ENCODE results near the gene TNKS1BP1.

TNKS1BP1 gene

DNA sequence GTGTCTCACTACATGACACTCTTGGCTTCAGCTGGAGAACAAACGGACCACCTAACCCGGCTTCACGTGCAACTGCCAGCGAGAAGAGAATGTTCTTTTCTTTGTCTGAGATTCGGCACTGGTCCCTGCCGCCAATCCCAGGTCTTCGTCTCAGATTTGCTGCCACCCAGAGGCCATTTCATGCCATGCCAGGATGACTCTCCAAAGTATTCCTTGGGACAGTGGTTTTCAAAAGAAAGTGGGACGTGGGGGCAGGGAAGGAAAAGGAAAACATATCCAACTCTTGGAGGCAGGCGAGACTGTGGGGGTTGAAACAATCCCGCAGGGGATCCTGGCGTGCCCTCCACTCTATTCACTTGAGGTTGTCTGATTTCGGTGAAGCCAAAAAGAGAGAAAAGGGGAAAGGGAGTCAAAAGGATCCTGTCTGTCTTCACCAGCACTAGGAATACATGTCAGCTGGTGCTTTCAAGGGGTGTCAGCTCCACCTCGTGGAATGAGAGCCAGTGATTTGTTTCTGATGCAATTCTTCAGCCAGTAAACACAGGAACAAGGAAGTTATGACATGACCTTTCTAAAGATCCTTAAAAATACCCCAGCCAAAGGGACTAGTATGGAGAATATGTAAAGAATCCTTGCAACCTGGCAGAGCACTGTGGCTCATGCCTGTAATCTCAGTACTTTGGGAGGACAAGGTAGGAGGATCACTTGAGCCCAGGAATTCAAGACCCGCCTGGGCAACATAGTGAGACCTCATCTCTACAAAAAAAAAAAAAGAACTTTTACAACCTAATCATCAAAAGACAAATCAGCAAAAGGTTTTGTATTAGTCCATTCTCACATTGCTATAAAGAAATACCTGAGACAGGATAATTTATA lies 46.7 kb downstream of the TNKS1BP1 start:
- peak; percentile 95 for DNase-seq (ENCODE audit: low read depth)
- Histone ChIP-seq H3K4me3 (ENCODE audit: low read length) (peak overlapping the region; percentile 71), H3K27me3 (replicated peaks; ENCODE audit: control insufficient read depth, insufficient read depth, low read length) (no peaks in the 10 kb centered on the region), H3K36me3 (ENCODE audit: control insufficient read depth, insufficient read depth, low read length, severe bottlenecking) (no peaks in the 10 kb centered on the region), H3K9ac (ENCODE audit: low read length) (peak overlapping the region; percentile 83), H3K9me3 (ENCODE audit: control insufficient read depth, low read length) (peaks cover 5% of the 10 kb centered on the region), H3K4me1 (ENCODE audit: control insufficient read depth, insufficient read depth, low read length) (peaks cover 36% of the 10 kb centered on the region)

DNA sequence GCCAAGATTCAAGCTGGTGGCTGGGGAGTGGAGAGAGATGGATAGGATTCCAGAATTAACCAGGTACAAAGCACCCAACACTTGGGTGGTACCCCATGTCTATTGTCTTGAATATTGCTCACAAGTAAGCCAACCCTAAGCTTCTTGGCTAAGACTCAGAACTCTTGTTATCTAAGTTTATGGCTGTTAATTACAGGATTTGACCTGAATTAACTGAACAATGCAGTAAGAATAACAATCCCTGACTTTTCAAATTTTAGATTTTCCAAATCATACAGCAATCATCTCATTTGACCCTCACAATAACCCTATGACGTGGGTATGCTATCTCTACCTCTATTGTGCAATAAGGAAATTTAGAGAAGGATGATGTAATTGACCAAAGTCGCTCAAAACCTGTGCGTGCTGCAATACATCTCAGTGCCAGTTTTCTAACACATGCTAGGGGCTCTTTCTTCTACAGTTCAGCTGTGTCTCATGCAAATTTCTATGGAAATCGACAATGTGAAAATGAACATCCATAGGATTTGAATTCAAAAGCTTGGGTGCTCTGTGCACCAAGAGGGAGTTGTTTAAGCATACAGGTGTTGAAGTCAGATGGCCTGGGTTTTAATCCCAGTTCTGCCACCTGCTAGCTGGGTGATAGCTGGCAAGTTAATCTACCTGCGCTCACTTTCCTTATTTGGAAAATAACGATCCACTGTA lies 47.6 kb downstream of the TNKS1BP1 start:
- peak overlapping the region; percentile 83 for H3K9ac ChIP-seq (ENCODE audit: low read length)
- peaks cover 5% of the 10 kb centered on the region for H3K9me3 ChIP-seq (ENCODE audit: control insufficient read depth, low read length)
- H3K4me1 ChIP-seq (ENCODE audit: control insufficient read depth, insufficient read depth, low read length): peaks cover 36% of the 10 kb centered on the region
- H3K27me3 ChIP-seq (replicated peaks; ENCODE audit: control insufficient read depth, insufficient read depth, low read length): no peaks in the 10 kb centered on the region
- no peaks in the 10 kb centered on the region for H3K36me3 ChIP-seq (ENCODE audit: control insufficient read depth, insufficient read depth, low read length, severe bottlenecking)
- DNase-seq (ENCODE audit: low read depth): peak; percentile 24
- H3K4me3 ChIP-seq (ENCODE audit: low read length): peak overlapping the region; percentile 71

GRCh38 chr11:57276169-57276970 lies 48.4 kb downstream of the TNKS1BP1 start:
- H3K4me3 ChIP-seq (ENCODE audit: low read length): no peak overlapping the region
- H3K36me3 ChIP-seq (ENCODE audit: control insufficient read depth, insufficient read depth, low read length, severe bottlenecking): no peaks in the 10 kb centered on the region
- no peak overlapping the region for H3K9ac ChIP-seq (ENCODE audit: low read length)
- no peaks in the 10 kb centered on the region for H3K27me3 ChIP-seq (replicated peaks; ENCODE audit: control insufficient read depth, insufficient read depth, low read length)
- H3K9me3 ChIP-seq (ENCODE audit: control insufficient read depth, low read length): peaks cover 5% of the 10 kb centered on the region
- DNase-seq (ENCODE audit: low read depth): no peak
- H3K4me1 ChIP-seq (ENCODE audit: control insufficient read depth, insufficient read depth, low read length): peaks cover 36% of the 10 kb centered on the region

DNA sequence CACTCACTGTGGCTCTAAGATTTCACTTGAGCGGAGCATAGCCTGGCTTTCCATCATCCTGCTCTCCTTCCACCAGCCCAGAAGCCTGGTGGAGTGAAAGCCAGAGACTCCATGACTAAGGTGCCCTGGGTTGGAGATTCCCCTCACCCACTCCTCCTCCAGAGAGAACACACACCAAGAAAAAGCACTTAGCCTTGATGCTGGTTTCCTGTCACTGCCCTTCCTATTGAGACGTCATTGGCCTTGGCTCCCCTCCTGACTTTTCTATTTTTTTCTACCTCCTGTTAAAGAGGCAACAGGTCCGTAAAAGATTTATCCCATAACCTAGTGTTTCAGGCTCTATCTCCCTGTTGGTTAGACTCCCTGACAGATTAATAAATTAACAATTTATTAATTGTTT lies 49.2 kb downstream of the TNKS1BP1 start:
- Histone ChIP-seq H3K4me3 (ENCODE audit: low read length) (no peak overlapping the region), H3K36me3 (ENCODE audit: control insufficient read depth, insufficient read depth, low read length, severe bottlenecking) (no peaks in the 10 kb centered on the region), H3K9me3 (ENCODE audit: control insufficient read depth, low read length) (peaks cover 5% of the 10 kb centered on the region), H3K27me3 (replicated peaks; ENCODE audit: control insufficient read depth, insufficient read depth, low read length) (no peaks in the 10 kb centered on the region), H3K9ac (ENCODE audit: low read length) (no peak overlapping the region), H3K4me1 (ENCODE audit: control insufficient read depth, insufficient read depth, low read length) (peaks cover 36% of the 10 kb centered on the region)
- DNase-seq (ENCODE audit: low read depth): no peak

- Histone ChIP-seq H3K9ac (ENCODE audit: low read length) (no peak overlapping the region), H3K4me3 (ENCODE audit: low read length) (no peak overlapping the region), H3K27me3 (replicated peaks; ENCODE audit: control insufficient read depth, insufficient read depth, low read length) (no peaks in the 10 kb centered on the region), H3K36me3 (ENCODE audit: control insufficient read depth, insufficient read depth, low read length, severe bottlenecking) (no peaks in the 10 kb centered on the region), H3K9me3 (ENCODE audit: control insufficient read depth, low read length) (peaks cover 5% of the 10 kb centered on the region), H3K4me1 (ENCODE audit: control insufficient read depth, insufficient read depth, low read length) (peaks cover 31% of the 10 kb centered on the region)
- DNase-seq (ENCODE audit: low read depth): no peak
Observed at GRCh38 chr11:57274904-57275498, 49.8 kb downstream of the TNKS1BP1 start.

DNA sequence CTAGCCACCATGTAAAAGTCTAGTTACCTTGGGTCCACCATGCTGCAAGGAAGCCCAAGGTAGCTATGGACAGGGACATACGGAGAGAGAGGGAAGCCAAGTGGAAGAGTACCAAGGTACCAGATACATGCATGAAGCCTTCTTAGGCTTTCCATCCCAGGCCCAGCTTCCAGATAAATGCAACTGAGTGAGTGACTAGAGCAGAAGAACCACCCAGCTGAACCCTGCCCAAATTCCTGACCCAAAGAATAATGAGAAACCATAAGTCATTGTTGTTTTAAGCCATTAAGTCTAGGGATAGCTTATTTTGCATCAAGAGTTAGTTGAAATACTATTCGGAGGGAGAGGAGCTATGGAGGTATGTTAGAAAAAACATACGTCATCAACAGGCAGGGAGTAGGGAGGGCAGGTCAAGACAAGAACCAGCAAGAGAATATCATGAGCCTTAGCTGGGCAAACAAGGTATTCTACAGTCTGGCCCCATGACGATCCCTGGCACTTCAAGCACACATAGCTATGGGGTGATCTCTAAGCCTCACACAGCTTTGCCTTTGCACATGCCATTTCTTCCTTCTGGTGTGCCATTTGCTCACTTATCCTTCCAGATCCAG lies 51.2 kb downstream of the TNKS1BP1 start:
- Histone ChIP-seq H3K4me1 (ENCODE audit: control insufficient read depth, insufficient read depth, low read length) (peaks cover 18% of the 10 kb centered on the region), H3K36me3 (ENCODE audit: control insufficient read depth, insufficient read depth, low read length, severe bottlenecking) (no peaks in the 10 kb centered on the region), H3K4me3 (ENCODE audit: low read length) (no peak overlapping the region), H3K9me3 (ENCODE audit: control insufficient read depth, low read length) (peaks cover 5% of the 10 kb centered on the region), H3K27me3 (replicated peaks; ENCODE audit: control insufficient read depth, insufficient read depth, low read length) (no peaks in the 10 kb centered on the region), H3K9ac (ENCODE audit: low read length) (no peak overlapping the region)
- DNase-seq (ENCODE audit: low read depth): no peak

DNA sequence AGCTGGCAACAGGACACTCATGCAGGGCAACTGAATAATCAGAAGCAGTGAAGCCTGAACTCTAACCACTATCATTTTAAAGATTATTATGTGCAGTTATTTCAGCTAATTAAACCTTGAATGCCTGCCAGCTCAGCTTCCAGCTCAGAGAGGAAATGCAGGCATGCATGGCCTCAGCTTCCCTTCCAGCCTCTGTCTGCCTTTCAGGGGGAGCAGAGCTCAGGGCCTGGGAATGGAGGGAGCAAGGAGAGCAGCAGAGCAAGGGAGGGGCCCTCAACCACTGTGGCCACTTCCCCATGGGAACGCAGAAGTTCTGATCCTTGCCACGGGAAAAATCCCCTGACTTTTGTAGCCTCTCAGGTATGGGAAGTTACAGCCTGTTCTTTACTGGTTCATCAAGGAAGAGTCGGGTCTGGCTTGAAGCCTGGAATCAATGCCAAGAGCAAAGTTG lies 55.2 kb downstream of the TNKS1BP1 start:
- Histone ChIP-seq H3K27me3 (replicated peaks; ENCODE audit: control insufficient read depth, insufficient read depth, low read length) (no peaks in the 10 kb centered on the region), H3K4me3 (ENCODE audit: low read length) (no peak overlapping the region), H3K4me1 (ENCODE audit: control insufficient read depth, insufficient read depth, low read length) (no peaks in the 10 kb centered on the region), H3K9me3 (ENCODE audit: control insufficient read depth, low read length) (peaks cover 15% of the 10 kb centered on the region), H3K9ac (ENCODE audit: low read length) (no peak overlapping the region), H3K36me3 (ENCODE audit: control insufficient read depth, insufficient read depth, low read length, severe bottlenecking) (no peaks in the 10 kb centered on the region)
- DNase-seq (ENCODE audit: low read depth): no peak

- Histone ChIP-seq H3K36me3 (ENCODE audit: control insufficient read depth, insufficient read depth, low read length, severe bottlenecking) (no peaks in the 10 kb centered on the region), H3K4me1 (ENCODE audit: control insufficient read depth, insufficient read depth, low read length) (no peaks in the 10 kb centered on the region), H3K27me3 (replicated peaks; ENCODE audit: control insufficient read depth, insufficient read depth, low read length) (no peaks in the 10 kb centered on the region), H3K4me3 (ENCODE audit: low read length) (no peak overlapping the region), H3K9me3 (ENCODE audit: control insufficient read depth, low read length) (peaks cover 9% of the 10 kb centered on the region), H3K9ac (ENCODE audit: low read length) (no peak overlapping the region)
- DNase-seq (ENCODE audit: low read depth): no peak
Observed at GRCh38 chr11:57266157-57266556, 58.6 kb downstream of the TNKS1BP1 start.

DNA sequence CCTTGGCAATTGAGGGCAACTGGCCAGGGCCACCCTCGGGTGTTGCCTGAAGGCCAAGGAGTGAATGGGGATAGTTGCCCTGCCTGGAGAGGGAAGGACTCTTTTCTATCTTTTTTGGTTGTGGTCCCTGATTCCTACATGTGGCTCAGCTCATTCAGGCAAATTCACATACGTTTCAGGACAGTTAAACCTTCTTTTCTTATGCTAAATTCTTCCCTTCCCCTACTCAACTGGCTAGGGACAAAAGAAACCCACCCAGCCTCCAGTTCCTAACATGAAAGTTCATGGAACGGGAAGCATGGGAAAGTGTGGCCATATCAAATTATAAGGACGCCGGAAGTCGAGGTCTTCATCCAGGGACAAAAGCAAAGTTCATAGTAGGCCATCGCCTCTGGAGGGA lies 61.4 kb downstream of the TNKS1BP1 start:
- Histone ChIP-seq H3K9me3 (ENCODE audit: control insufficient read depth, low read length) (peaks cover 9% of the 10 kb centered on the region), H3K9ac (ENCODE audit: low read length) (no peak overlapping the region), H3K4me3 (ENCODE audit: low read length) (no peak overlapping the region), H3K36me3 (ENCODE audit: control insufficient read depth, insufficient read depth, low read length, severe bottlenecking) (no peaks in the 10 kb centered on the region), H3K27me3 (replicated peaks; ENCODE audit: control insufficient read depth, insufficient read depth, low read length) (no peaks in the 10 kb centered on the region), H3K4me1 (ENCODE audit: control insufficient read depth, insufficient read depth, low read length) (no peaks in the 10 kb centered on the region)
- DNase-seq (ENCODE audit: low read depth): no peak

DNA sequence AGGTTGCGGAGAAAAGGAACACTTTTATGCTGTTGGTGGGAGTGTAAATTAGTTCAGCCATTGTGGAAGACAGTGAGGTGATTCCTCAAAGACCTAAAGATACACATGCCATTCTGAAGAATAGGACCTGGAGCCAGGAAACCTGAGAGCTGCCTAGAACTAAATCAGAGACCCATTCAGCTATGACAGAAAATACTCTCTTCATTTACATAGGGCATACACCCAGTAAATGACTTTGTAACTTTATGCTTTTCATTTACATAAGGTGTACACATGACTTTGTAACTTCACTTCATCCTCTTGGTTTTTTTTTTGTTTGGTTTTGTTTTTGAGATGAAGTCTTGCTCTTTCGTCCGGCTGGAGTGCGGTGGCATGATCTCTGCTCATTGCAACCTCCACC lies 62.6 kb downstream of the TNKS1BP1 start:
- Histone ChIP-seq H3K9ac (ENCODE audit: low read length) (no peak overlapping the region), H3K9me3 (ENCODE audit: control insufficient read depth, low read length) (peaks cover 7% of the 10 kb centered on the region), H3K27me3 (replicated peaks; ENCODE audit: control insufficient read depth, insufficient read depth, low read length) (no peaks in the 10 kb centered on the region), H3K4me1 (ENCODE audit: control insufficient read depth, insufficient read depth, low read length) (no peaks in the 10 kb centered on the region), H3K36me3 (ENCODE audit: control insufficient read depth, insufficient read depth, low read length, severe bottlenecking) (no peaks in the 10 kb centered on the region), H3K4me3 (ENCODE audit: low read length) (no peak overlapping the region)
- no peak for DNase-seq (ENCODE audit: low read depth)

Measured in adipocyte (in vitro differentiated cells).